CD4-positive, alpha-beta memory T cell (primary cell): ENCODE results near the gene AKT2. TPM values are rescaled to one million over a fixed set of nuclear protein-coding genes. Genes with fewer than 3 reads are reported as not detected.

Experiments
- CTCF ChIA-PET: fragments of 350-600 bp; sonication (Branson Sonifier 250); formaldehyde crosslinking; loops from one replicate; lab custom pipeline; 2021; ENCODE audit warnings: inconsistent platforms; ENCODE audit not compliant: partially characterized antibody; lab: Charles Lee
- POLR2A ChIA-PET: fragments of 350-600 bp; sonication (Branson Sonifier 250); formaldehyde crosslinking; loops from one replicate; lab custom pipeline; 2021; ENCODE audit not compliant: partially characterized antibody; lab: Charles Lee
- DNase-seq, 5 donors: peaks; one replicate each; pipeline versions ENCODE4 v3.0.0 to v3.0.0-alpha.2; 2020 to 2022; ENCODE audit warnings: mixed read lengths in 1 of 5
- H3K27ac ChIP-seq: one replicate; pipeline ENCODE4 v1.7.0; 2013; ENCODE audit warnings: low read depth, low read length
- H3K27me3 ChIP-seq: 2 replicates; pipeline ENCODE4 v1.7.0; 2013; ENCODE audit warnings: mild to moderate bottlenecking, low read length, moderate library complexity; ENCODE audit not compliant: insufficient read depth
- H3K36me3 ChIP-seq: 2 replicates; pipeline ENCODE4 v1.7.0; 2013; ENCODE audit warnings: mild to moderate bottlenecking, low read length, moderate library complexity; ENCODE audit not compliant: insufficient read depth
- H3K4me1 ChIP-seq: 2 replicates; pipeline ENCODE4 v1.7.0; 2013; ENCODE audit warnings: mild to moderate bottlenecking, low read length, moderate library complexity; ENCODE audit not compliant: insufficient read depth
- H3K4me3 ChIP-seq, 2 donors: one replicate each; pipeline ENCODE4 v1.7.0; 2013; ENCODE audit warnings: low read length in 2 of 2, mild to moderate bottlenecking in 1 of 2
- H3K9me3 ChIP-seq, 2 donors: one replicate each; pipeline ENCODE4 v1.7.0; 2013; ENCODE audit warnings: low read length in 2 of 2, control low read depth in 1 of 2; ENCODE audit not compliant: control insufficient read depth in 1 of 2
- H3K27ac Mint-ChIP-seq, 7 donors: one replicate each; pipeline ENCODE4 v1.8.0; 2020 to 2021; ENCODE audit warnings: mixed read lengths in 7 of 7, mild to moderate bottlenecking in 6 of 7, inconsistent platforms in 3 of 7, moderate library complexity in 3 of 7
- H3K27me3 Mint-ChIP-seq, 2 donors: one replicate each; pipeline ENCODE4 v1.8.0; 2020 to 2021; ENCODE audit warnings: mixed read lengths in 2 of 2
- H3K36me3 Mint-ChIP-seq, 2 donors: one replicate each; pipeline ENCODE4 v1.8.0; 2020 to 2021; ENCODE audit warnings: mixed read lengths in 2 of 2, inconsistent platforms in 1 of 2, mild to moderate bottlenecking in 1 of 2
- H3K4me1 Mint-ChIP-seq, 4 donors: one replicate each; pipeline ENCODE4 v1.8.0; 2020 to 2021; ENCODE audit warnings: mixed read lengths in 4 of 4, mild to moderate bottlenecking in 1 of 4
- H3K4me3 Mint-ChIP-seq, 8 donors: one replicate each; pipeline ENCODE4 v1.8.0; 2020 to 2021; ENCODE audit warnings: mixed read lengths in 8 of 8, mild to moderate bottlenecking in 7 of 8, moderate library complexity in 6 of 8, inconsistent platforms in 3 of 8
- H3K9me3 Mint-ChIP-seq, 8 donors: one replicate each; pipeline ENCODE4 v1.8.0; 2020 to 2021; ENCODE audit warnings: mixed read lengths in 8 of 8, mild to moderate bottlenecking in 5 of 8, inconsistent platforms in 3 of 8, moderate library complexity in 1 of 8
- intact Hi-C: fragments of 100-400 bp; cut with micrococcal nuclease; formaldehyde crosslinking; loops from one replicate; pipeline ENCODE4 v1.15.1; 2023
- polyA plus RNA-seq, 2 donors: library from polyadenylated mRNA; unstranded; fragments of 300-500 nt; fragmentation: Illumina TruSeq; gene quantifications; one replicate each; pipeline ENCODE4 v1.2.3, GENCODE V29; 2021
- total RNA-seq, 2 experiments: library from RNA; stranded (reverse); gene quantifications; one replicate each; pipeline ENCODE4 v1.2.3, GENCODE V29; 2021

Gene AKT2
- total and polyA plus RNA-seq, 4 experiments from 2014 or later: 10.6 to 180 (median 97.8) TPM

GRCh38 chr19:40300668-40301067 lies 15.5 kb upstream of the AKT2 start:
- ChIA-PET POLR2A (no interaction called here), CTCF (no interaction called here)
- H3K27me3 ChIP-seq: no peaks in the 10 kb centered on the region
- H3K4me3 Mint-ChIP-seq: no peak overlapping the region
- H3K36me3 Mint-ChIP-seq: no peaks in the 10 kb centered on the region
- H3K27ac Mint-ChIP-seq: no peak overlapping the region
- H3K27ac ChIP-seq: no peak overlapping the region
- peaks cover 0 to 5% (median 2%) of the 10 kb centered on the region in 4 donors for H3K4me1 Mint-ChIP-seq
- DNase-seq: no peak
- no peak overlapping the region for H3K4me3 ChIP-seq
- H3K4me1 ChIP-seq: no peaks in the 10 kb centered on the region
- no peaks in the 10 kb centered on the region for H3K36me3 ChIP-seq
- no peaks in the 10 kb centered on the region for H3K9me3 Mint-ChIP-seq
- no peaks in the 10 kb centered on the region for H3K27me3 Mint-ChIP-seq
- H3K9me3 ChIP-seq: no peaks in the 10 kb centered on the region
- intact Hi-C loops: no loop called here

- H3K4me1 ChIP-seq: no peaks in the 10 kb centered on the region
- H3K27me3 ChIP-seq: no peaks in the 10 kb centered on the region
- ChIA-PET CTCF (interaction anchor here (1.1 to 2.0 kb wide), 4 partner anchors 7 to 337 kb away, joined by 3 to 7 read pairs (median 4); no protein-coding TSS in a partner anchor), POLR2A (no interaction called here)
- Mint-ChIP-seq H3K4me3 (no peak overlapping the region), H3K4me1 (no peaks in the 10 kb centered on the region), H3K27me3 (no peaks in the 10 kb centered on the region), H3K27ac (no peak overlapping the region), H3K9me3 (no peaks in the 10 kb centered on the region), H3K36me3 (no peaks in the 10 kb centered on the region)
- no peak for DNase-seq
- intact Hi-C loops: no loop called here
- H3K36me3 ChIP-seq: no peaks in the 10 kb centered on the region
- H3K9me3 ChIP-seq: no peaks in the 10 kb centered on the region
- H3K27ac ChIP-seq: no peak overlapping the region
- H3K4me3 ChIP-seq: no peak overlapping the region
Observed at GRCh38 chr19:40298026-40298425, 12.9 kb upstream of the AKT2 start.

GRCh38 chr19:40294560-40294959 lies 9.4 kb upstream of the AKT2 start:
- Mint-ChIP-seq H3K9me3 (no peaks in the 10 kb centered on the region), H3K36me3 (no peaks in the 10 kb centered on the region), H3K4me1 (no peaks in the 10 kb centered on the region), H3K4me3 (no peak overlapping the region), H3K27me3 (no peaks in the 10 kb centered on the region), H3K27ac (peak overlapping the region in 1 of 7 donors; percentile 6)
- DNase-seq: no peak
- Histone ChIP-seq H3K27ac (no peak overlapping the region), H3K36me3 (no peaks in the 10 kb centered on the region), H3K27me3 (no peaks in the 10 kb centered on the region), H3K4me3 (no peak overlapping the region), H3K9me3 (no peaks in the 10 kb centered on the region), H3K4me1 (no peaks in the 10 kb centered on the region)
- intact Hi-C loops: no loop called here
- ChIA-PET POLR2A (no interaction called here), CTCF (interaction anchor here (2.5 kb wide), 1 partner anchor 11 kb away, joined by 11 read pairs; no protein-coding TSS in a partner anchor)

- intact Hi-C loops: loop anchor here (5.0 to 10.0 kb wide), 2 partner anchors 138 to 325 kb away; partner anchors contain the start of gene SERTAD1
- H3K4me3 Mint-ChIP-seq: peak overlapping the region in 4 of 8 donors; percentile 59 to 91 (median 66)
- no peak for DNase-seq
Observed at GRCh38 chr19:40286971-40287421, 1.9 kb upstream of the AKT2 start.

GRCh38 chr19:40286235-40286970 lies 1.3 kb upstream of the AKT2 start:
- Mint-ChIP-seq H3K4me3 (peak overlapping the region; percentile 62 to 98 (median 92)), H3K4me1 (peaks cover 24 to 47% (median 36%) of the 10 kb centered on the region in 4 donors), H3K27me3 (no peaks in the 10 kb centered on the region), H3K27ac (peak overlapping the region; percentile 82 to 99 (median 98)), H3K9me3 (peaks cover 0 to 5% (median 0%) of the 10 kb centered on the region in 8 donors), H3K36me3 (peaks cover 0 to 9% of the 10 kb centered on the region in 2 donors)
- intact Hi-C loops: loop anchor here (5.0 to 10.0 kb wide), 2 partner anchors 138 to 326 kb away; partner anchors contain the start of gene SERTAD1
- Histone ChIP-seq H3K9me3 (no peaks in the 10 kb centered on the region), H3K4me3 (peak overlapping the region in 1 of 2 donors; percentile 58), H3K36me3 (no peaks in the 10 kb centered on the region), H3K27ac (peak overlapping the region; percentile 74), H3K27me3 (no peaks in the 10 kb centered on the region), H3K4me1 (peaks cover 41% of the 10 kb centered on the region)
- DNase-seq: no peak
- CTCF ChIA-PET: interaction anchor here (1.1 kb wide), 1 partner anchor 19 kb away, joined by 3 read pairs; no protein-coding TSS in a partner anchor
- POLR2A ChIA-PET: interaction anchor here (0.5 to 2.5 kb wide), 6 partner anchors 62 to 1940 kb away, joined by 3 to 13 read pairs (median 4); partner anchors contain the start of genes C19orf47 and PLD3

More at GRCh38 chr19:40286971-40287421, 1.9 kb upstream of the AKT2 start:
- peaks cover 35% of the 10 kb centered on the region for H3K4me1 ChIP-seq
- no peaks in the 10 kb centered on the region for H3K27me3 ChIP-seq
- POLR2A ChIA-PET: interaction anchor here (0.6 kb wide), 1 partner anchor 1063 kb away, joined by 3 read pairs; no protein-coding TSS in a partner anchor
- H3K27ac ChIP-seq: no peak overlapping the region
- no peaks in the 10 kb centered on the region for H3K36me3 ChIP-seq
- Mint-ChIP-seq H3K9me3 (peaks cover 0 to 5% (median 0%) of the 10 kb centered on the region in 8 donors), H3K4me1 (peaks cover 20 to 42% (median 31%) of the 10 kb centered on the region in 4 donors), H3K36me3 (peaks cover 0 to 9% of the 10 kb centered on the region in 2 donors), H3K27ac (peak overlapping the region in 6 of 7 donors; percentile 82 to 99 (median 94)), H3K27me3 (no peaks in the 10 kb centered on the region)
- H3K4me3 ChIP-seq: no peak overlapping the region
- no peaks in the 10 kb centered on the region for H3K9me3 ChIP-seq
- CTCF ChIA-PET: interaction anchor here (1.1 kb wide), 1 partner anchor 19 kb away, joined by 3 read pairs; no protein-coding TSS in a partner anchor

GRCh38 chr19:40285353-40286234 lies 449 bp upstream of the AKT2 start:
- peak overlapping the region; percentile 88 for H3K27ac ChIP-seq
- Mint-ChIP-seq H3K4me1 (peaks cover 26 to 56% (median 40%) of the 10 kb centered on the region in 4 donors), H3K27me3 (no peaks in the 10 kb centered on the region), H3K36me3 (peaks cover 0 to 9% of the 10 kb centered on the region in 2 donors), H3K9me3 (peaks cover 0 to 5% (median 0%) of the 10 kb centered on the region in 8 donors), H3K27ac (peak overlapping the region; percentile 93 to 99 (median 98)), H3K4me3 (peak overlapping the region; percentile 84 to 98 (median 92))
- intact Hi-C loops: loop anchor here (1.0 to 10.0 kb wide), 6 partner anchors 63 to 327 kb away; partner anchors contain the start of genes C19orf47, MAP3K10, PLD3 and PSMC4
- POLR2A ChIA-PET: interaction anchor here (0.5 to 2.5 kb wide), 7 partner anchors 63 to 1941 kb away, joined by 3 to 13 read pairs (median 4); partner anchors contain the start of genes C19orf47, PLD3 and SERTAD1
- peak overlapping the region; percentile 45 to 58 for H3K4me3 ChIP-seq
- H3K4me1 ChIP-seq: peaks cover 49% of the 10 kb centered on the region
- H3K9me3 ChIP-seq: no peaks in the 10 kb centered on the region
- H3K27me3 ChIP-seq: no peaks in the 10 kb centered on the region
- CTCF ChIA-PET: interaction anchor here (1.1 kb wide), 1 partner anchor 20 kb away, joined by 3 read pairs; no protein-coding TSS in a partner anchor
- peak; percentile 97 to 100 (median 100) for DNase-seq
- no peaks in the 10 kb centered on the region for H3K36me3 ChIP-seq
